ENCODE results near the gene MRPL36. TPM values are rescaled to one million over a fixed set of nuclear protein-coding genes. Genes with fewer than 3 reads are reported as not detected.

MRPL36 gene
- total RNA-seq, 1 donor from 2014 or later, result 51.6 TPM

DNA sequence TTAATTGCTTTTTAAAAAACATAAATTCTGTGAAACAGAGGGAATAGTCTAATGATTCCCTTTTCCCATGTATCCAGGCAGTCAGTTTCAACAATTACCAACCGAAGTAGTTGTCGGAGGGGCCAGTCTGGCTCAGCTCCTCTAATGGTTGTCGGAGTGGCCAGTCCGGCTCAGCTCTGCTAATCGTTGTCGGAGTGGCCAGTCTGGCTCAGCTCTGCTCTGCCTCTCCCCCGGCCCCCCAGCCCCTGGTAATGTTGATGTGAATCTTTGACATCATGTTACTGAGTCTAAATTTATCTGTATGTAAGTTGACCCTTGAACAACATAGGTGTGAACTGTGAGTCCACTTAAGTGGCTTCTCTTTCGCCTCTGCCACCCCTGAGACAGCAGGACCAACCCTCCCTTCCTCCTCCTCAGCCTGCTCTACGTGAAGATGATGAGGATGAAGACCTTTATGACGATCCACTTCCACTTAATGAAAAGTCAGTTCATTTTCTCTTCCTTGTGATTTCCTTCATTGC lies 11.0 kb upstream of the MRPL36 start:
- no peaks in the 10 kb centered on the region for H3K27me3 ChIP-seq (ENCODE audit: control insufficient read depth, insufficient read depth, low read length)
- H3K36me3 ChIP-seq (ENCODE audit: control insufficient read depth, insufficient read depth, low read length), result peaks cover 3% of the 10 kb centered on the region
- DNase-seq (ENCODE audit: low read depth), result no peak
- H3K4me3 ChIP-seq (ENCODE audit: low read depth, low read length), result no peak overlapping the region
- TF ChIP-seq, protein P1, sequence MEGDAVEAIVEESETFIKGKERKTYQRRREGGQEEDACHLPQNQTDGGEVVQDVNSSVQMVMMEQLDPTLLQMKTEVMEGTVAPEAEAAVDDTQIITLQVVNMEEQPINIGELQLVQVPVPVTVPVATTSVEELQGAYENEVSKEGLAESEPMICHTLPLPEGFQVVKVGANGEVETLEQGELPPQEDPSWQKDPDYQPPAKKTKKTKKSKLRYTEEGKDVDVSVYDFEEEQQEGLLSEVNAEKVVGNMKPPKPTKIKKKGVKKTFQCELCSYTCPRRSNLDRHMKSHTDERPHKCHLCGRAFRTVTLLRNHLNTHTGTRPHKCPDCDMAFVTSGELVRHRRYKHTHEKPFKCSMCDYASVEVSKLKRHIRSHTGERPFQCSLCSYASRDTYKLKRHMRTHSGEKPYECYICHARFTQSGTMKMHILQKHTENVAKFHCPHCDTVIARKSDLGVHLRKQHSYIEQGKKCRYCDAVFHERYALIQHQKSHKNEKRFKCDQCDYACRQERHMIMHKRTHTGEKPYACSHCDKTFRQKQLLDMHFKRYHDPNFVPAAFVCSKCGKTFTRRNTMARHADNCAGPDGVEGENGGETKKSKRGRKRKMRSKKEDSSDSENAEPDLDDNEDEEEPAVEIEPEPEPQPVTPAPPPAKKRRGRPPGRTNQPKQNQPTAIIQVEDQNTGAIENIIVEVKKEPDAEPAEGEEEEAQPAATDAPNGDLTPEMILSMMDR (IDR thresholded peaks at IDR 0.05; ENCODE audit: insufficient read depth, low read length, poor library complexity, severe bottlenecking), result no peak

DNA sequence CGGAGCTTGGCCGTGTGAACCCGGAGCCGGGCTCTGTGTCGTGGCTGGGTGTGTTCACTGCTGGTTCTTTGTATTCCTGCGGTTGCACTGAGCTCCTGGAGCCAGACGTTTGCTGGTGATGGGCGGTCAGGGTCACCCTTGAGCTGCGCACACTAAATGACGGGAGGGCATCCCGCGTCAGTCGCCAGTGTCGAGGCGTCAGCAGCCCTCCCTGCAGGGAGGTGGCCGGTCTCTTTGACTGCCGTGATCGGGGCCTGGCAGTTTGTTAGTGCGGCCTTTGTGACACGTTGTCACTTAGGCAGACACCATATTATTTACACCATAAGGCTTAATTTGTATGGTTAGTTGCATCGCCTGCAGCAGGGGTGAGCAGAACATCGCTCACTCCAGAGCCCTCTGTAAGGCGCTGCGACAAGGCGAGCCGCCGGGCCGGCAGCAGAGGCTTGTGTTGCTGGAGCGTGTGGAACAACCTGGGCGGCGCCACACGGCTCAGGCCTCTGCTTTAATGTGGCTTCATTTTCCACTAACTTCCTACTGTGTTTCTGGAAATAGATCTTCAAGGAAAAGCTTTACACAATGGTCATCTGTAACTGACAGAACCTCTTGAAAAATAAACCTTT lies 9.9 kb upstream of the MRPL36 start:
- DNase-seq (ENCODE audit: low read depth), result no peak
- TF ChIP-seq, protein P1 (IDR thresholded peaks at IDR 0.05; ENCODE audit: insufficient read depth, low read length, poor library complexity, severe bottlenecking), result no peak
- Histone ChIP-seq H3K27me3 (ENCODE audit: control insufficient read depth, insufficient read depth, low read length) (no peaks in the 10 kb centered on the region), H3K4me3 (ENCODE audit: low read depth, low read length) (no peak overlapping the region), H3K36me3 (ENCODE audit: control insufficient read depth, insufficient read depth, low read length) (no peaks in the 10 kb centered on the region)

DNA sequence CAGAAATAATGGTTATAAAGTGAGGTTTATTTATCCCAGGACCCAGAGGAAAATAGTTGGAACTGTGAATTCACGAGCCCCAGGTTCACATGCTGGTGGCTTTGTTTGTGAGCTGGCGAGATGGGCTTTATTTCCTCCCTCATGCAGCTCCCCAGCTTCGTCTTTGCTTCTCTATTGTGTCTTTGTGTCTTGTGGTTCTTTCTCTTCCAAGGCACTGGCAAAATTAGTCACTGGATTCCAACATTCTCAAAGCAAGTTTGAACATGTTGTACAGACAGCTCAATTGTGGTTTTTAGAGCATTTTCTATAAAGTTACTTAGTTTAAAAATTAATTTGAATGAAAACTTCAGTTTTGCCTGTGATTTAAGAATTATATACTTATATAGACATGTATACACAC lies 8.8 kb upstream of the MRPL36 start:
- no peaks in the 10 kb centered on the region for H3K27me3 ChIP-seq (ENCODE audit: control insufficient read depth, insufficient read depth, low read length)
- no peak for DNase-seq (ENCODE audit: low read depth)
- H3K4me3 ChIP-seq (ENCODE audit: low read depth, low read length), result no peak overlapping the region
- TF ChIP-seq, protein P1 (IDR thresholded peaks at IDR 0.05; ENCODE audit: insufficient read depth, low read length, poor library complexity, severe bottlenecking), result no peak
- H3K36me3 ChIP-seq (ENCODE audit: control insufficient read depth, insufficient read depth, low read length), result no peaks in the 10 kb centered on the region

DNA sequence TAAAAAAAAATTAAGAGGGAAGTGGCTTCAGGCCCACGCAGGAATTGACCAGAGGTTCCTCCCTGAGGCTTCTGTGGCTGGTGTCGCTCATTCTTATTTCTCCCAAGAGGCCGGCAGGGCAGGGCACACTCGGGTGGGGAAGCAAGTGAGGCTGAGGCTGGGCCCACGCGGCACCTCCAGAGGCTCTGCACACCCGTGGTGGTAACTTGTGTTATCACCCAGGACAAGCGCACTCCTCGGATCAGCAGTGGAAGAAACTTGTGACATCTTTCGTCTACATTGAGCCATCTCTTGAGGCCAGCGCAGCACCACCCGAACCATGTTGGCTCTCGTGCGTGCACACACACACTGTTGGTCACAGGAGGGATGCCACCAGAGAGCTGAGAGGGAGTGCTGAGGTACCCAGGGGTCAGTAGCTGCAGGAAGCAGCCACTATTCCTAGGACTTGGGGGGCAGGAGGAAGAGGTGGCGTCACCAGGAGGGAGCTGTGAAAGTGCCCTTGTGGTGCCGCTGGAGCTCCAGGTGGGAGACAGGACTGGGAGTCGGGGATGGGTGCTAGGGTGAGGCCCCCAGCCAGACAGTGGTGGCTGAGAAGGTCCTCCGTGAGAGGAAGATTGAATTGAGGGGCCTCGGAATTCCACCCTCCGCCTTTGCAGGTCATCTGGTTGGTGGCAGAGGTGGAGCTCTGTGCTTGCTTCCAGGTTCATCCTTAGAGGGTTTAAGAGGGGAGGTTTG lies 8.0 kb upstream of the MRPL36 start:
- Histone ChIP-seq H3K4me3 (ENCODE audit: low read depth, low read length) (no peak overlapping the region), H3K36me3 (ENCODE audit: control insufficient read depth, insufficient read depth, low read length) (no peaks in the 10 kb centered on the region), H3K27me3 (ENCODE audit: control insufficient read depth, insufficient read depth, low read length) (no peaks in the 10 kb centered on the region)
- no peak for DNase-seq (ENCODE audit: low read depth)
- TF ChIP-seq, protein P1 (IDR thresholded peaks at IDR 0.05; ENCODE audit: insufficient read depth, low read length, poor library complexity, severe bottlenecking), result no peak

DNA sequence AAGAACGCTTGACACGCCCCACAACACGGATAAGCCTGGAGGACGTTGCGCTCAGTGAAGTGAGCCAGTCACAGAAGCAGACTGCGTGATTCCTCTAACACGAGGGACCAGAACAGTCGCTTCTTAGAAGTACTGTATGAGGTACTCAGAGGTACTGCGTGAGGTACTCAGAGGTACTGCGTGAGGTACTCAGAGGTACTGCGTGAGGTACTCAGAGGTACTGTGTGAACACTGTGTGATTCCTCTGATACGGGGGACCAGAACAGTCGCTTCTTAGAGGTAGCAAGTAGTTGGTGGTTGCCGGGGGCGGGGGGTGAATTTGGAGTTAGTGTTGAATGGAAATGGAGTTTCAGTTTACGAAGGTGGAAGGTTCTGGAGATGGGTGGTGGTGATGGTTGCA lies 7.3 kb upstream of the MRPL36 start:
- DNase-seq (ENCODE audit: low read depth), result no peak
- H3K36me3 ChIP-seq (ENCODE audit: control insufficient read depth, insufficient read depth, low read length), result no peaks in the 10 kb centered on the region
- TF ChIP-seq, protein P1 (IDR thresholded peaks at IDR 0.05; ENCODE audit: insufficient read depth, low read length, poor library complexity, severe bottlenecking), result no peak
- no peaks in the 10 kb centered on the region for H3K27me3 ChIP-seq (ENCODE audit: control insufficient read depth, insufficient read depth, low read length)
- no peak overlapping the region for H3K4me3 ChIP-seq (ENCODE audit: low read depth, low read length)

All from kidney epithelial cell (primary cell).